Loucy (cell line): ENCODE results near the gene OR2A42.
"Not testable (repeated sequence)": the region's sequence is repeated elsewhere in the genome, so short reads cannot be mapped to it uniquely, and the experiment has no call there.

Source experiments
- EZH2phosphoT487 ChIP-seq: fragments of 200-600 bp; IDR thresholded peaks from 2 replicates; pipeline ENCODE4 v1.6.1; 2018; ENCODE audit warnings: antibody characterized with exemption, mild to moderate bottlenecking, moderate library complexity, borderline replicate concordance
- TF ChIP-seq, protein P1 (sequence below): fragments of 200-600 bp; sonication (generic); conservative IDR thresholded peaks from 2 replicates; pipeline ENCODE4 v1.5.1; 2014; ENCODE audit warnings: mild to moderate bottlenecking, antibody characterized with exemption, low read length

DNA sequence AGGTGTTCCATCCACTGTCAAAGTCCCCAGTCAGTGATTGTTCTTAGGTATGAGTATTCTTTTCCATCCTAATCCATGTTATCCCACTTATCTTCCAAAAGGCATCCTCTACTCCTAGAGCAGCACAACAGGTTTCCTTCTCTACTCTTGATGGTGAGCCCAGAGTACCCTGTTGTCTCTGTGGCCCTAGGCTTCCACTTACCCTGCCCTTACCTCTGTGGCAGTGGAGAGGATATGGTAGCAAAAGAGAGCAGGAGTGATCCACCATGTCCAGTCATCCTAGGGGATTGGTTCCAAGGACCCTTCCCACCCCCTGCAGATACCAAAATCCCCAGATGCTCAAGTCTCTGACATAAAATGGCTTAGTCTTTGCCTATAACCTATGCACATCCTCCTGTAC is 22.2 kb downstream of the OR2A42 start:
- TF ChIP-seq, protein P1, sequence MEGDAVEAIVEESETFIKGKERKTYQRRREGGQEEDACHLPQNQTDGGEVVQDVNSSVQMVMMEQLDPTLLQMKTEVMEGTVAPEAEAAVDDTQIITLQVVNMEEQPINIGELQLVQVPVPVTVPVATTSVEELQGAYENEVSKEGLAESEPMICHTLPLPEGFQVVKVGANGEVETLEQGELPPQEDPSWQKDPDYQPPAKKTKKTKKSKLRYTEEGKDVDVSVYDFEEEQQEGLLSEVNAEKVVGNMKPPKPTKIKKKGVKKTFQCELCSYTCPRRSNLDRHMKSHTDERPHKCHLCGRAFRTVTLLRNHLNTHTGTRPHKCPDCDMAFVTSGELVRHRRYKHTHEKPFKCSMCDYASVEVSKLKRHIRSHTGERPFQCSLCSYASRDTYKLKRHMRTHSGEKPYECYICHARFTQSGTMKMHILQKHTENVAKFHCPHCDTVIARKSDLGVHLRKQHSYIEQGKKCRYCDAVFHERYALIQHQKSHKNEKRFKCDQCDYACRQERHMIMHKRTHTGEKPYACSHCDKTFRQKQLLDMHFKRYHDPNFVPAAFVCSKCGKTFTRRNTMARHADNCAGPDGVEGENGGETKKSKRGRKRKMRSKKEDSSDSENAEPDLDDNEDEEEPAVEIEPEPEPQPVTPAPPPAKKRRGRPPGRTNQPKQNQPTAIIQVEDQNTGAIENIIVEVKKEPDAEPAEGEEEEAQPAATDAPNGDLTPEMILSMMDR, result not testable (repeated sequence)
- not testable (repeated sequence) for TF ChIP-seq EZH2phosphoT487
